ENCODE measurements around the gene PRAC2. TPM values are rescaled to one million over a fixed set of nuclear protein-coding genes. Genes with fewer than 3 reads are reported as not detected.

Gene PRAC2
- polyA plus RNA-seq, 3 donors, result not detected

DNA sequence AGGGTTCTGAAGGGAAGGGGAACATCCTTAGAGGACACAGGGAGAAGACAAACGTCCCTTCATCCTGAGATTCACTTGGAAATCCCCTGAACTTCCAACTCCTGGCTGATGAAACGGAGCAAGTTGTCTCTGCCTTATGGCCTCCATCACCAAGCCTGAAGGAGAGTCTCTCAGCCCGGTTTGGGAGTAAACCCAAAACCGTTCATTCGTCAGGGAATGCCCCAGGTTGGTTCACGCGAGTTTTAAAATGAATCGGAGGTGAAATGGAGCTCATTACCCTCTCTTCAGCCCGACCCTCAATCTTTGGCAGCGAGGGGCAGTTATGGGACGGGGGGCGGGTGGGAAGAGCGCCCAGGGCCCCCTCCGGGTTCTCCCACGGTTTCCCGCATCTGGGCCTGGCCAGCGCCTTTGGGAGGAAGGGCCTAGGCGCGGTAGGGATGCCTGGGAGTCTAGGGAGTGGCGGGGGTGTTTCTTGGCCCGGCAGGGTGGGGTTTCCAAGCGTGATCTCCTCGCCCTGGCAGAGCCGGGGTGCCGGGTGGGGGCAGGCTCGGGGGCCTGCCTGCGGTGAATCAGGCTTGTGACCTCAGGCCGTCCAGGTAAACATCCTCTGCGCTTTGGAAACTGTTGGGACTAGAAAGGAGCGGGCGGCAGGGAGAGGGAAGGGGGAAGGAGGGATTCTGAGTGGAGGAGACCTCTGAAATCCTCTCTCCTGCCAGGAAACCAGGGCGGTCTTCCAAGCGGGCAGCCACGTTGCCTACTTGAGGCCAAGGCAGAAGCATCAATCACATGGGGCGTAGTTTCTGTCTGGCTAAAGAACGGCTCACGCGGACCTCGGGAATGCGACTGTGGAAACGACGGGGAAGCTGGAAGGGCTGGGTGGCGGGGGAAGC is 29.7 kb downstream of the PRAC2 start:
- no peak for DNase-seq (ENCODE audit: low read depth in 3 of 3, low spot score in 2 of 3)

DNA sequence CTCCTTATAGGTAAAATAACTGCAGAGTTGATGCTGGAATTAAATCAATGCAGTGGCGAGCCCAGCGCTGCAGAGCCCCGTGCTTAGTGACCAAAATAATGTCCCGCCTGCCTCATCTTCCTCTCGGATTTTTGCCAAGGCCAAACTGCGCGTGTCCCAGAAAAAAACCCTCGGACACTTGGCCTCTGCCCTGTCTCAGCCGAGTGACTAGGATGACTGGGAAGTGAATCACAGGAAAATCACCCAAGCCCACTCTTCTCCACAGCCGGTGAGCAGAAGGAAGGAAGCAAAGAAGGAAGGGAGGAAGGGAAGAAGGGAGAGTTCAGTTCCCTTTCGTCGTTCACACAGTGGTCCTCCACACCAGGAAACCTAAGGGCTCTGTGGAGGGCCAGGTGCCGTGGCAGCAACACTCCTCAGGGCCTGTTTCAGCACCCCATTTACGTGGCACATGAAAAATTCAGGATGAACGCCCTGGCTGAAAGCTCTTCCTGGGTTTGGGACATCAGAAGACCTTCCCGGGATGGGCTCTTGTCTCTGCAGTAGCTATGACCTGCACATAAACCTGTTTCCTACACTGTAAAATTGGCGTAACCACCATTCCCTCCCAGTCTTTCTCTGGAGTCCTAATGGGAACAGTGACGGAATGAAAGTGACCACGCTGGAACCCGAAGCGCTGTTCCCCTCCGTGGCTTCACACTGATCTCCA is 31.0 kb downstream of the PRAC2 start:
- DNase-seq (ENCODE audit: low read depth in 3 of 3, low spot score in 2 of 3), result no peak

DNA sequence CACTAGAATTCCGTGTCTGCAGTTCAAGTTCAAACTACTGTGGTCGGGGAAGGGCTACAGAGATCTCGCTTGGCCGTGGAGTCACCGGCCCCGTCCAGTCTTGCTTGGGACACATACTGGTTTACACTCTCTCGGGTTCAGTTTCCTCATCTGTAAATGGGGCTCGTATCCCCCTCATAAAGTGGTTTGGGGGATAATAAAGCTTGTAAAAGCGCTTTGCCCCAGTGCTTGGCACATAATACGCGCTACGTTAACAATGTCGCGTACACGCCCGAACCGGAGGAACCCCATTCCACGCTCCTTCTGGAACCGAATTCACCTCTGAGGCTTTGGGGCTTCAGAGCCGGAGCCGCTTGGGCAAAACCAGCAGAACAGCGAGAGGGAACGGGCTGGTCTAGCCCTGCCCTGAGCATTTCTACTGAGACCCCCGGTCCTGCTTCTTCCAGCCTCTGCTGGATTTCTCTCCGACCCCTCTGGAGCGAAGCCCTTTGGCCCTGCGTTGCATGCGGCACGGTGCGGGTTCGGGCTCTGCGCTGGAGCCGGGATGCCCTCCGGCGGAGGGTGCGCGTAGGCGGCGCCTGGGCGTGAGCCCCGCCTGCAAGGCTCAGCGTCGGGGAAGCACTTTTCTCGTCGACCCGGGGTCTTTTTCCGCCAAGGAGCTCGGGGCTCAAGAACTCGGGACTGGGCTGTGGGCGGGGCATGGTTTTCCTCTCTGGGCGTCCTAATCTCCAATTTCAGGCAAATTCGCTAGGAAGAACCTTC is 31.7 kb downstream of the PRAC2 start:
- DNase-seq (ENCODE audit: low read depth in 3 of 3, low spot score in 2 of 3), result no peak

DNA sequence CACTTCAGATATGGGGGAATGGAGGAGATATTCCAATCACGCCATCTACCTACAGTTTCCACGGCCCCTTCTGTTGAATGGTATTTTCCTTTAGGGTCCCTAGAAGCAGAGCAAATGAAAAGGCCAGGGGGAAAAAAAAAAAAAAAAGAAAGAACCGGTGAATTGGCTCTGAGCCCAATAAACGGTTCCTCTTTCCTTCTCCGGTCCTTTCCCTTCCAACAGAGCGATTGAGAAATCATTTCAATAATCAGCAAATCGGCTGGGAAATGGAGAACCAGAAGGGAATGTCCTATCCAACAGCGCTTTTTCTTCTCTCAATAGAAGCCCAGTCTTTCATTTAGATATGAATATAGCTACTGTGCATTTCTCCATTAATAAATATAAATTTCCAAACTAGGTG is 32.4 kb downstream of the PRAC2 start:
- no peak for DNase-seq (ENCODE audit: low read depth in 3 of 3, low spot score in 2 of 3)

DNA sequence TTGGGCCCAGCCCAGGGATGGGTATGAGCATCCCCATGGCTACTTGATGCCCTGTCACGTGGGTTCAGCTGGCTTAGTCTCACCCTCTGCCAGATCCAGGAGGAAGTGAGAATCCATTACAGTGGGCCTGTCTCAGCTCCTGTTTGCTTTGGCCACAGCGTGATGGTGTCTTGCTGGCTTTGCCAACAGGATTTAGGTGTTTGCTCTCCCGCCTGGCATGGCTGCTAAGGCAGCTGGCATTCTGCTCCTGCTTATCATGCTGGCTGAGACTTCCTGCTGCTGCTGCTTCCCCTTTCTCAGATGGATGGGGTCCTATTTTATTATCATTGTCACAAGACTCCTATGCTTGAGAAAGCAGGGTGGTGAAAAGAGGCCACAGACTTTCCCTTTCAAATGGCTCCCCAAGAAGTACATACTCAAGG is 33.9 kb downstream of the PRAC2 start:
- DNase-seq (ENCODE audit: low read depth in 3 of 3, low spot score in 2 of 3), result no peak

DNA sequence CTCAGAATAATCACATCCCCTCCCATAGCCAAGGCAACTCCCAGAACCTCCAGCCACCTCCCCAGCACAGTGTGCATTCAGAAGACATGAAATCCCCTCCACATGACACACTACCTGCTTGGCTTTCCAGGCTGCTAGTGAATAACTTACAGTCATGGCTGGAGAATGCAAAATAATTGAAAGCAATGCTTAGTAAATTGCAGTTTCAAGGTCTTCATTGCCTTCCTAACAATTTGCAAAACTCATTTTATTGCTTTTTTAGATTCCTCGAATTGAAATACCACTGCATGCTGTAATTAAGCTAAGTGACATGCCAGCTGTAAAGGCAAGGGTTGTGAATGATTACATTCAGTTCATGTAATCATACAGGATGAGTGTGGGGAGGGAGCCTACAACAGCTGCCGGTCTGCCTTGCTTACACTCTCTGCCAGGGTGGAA is 34.6 kb downstream of the PRAC2 start:
- no peak for DNase-seq (ENCODE audit: low read depth in 3 of 3, low spot score in 2 of 3)

DNA sequence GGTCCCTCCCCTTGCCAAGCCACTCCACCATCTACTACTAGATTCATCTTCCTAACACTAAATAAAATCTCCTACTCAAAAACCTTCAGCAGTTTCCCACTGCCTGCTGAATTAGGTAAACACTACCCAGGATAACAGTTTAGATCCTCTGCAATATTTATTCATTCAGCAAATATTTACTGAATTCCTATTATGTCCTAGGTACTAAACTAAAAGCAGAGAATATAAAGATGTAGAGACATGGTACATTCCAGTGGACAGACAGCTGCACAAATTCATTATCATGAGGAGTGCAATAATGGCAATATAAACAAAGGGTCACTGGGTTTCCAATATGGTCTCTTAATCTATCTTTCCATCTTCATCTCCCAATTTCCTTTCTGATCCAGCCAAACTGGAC is 36.3 kb downstream of the PRAC2 start:
- no peak for DNase-seq (ENCODE audit: low read depth in 3 of 3, low spot score in 2 of 3)

DNA sequence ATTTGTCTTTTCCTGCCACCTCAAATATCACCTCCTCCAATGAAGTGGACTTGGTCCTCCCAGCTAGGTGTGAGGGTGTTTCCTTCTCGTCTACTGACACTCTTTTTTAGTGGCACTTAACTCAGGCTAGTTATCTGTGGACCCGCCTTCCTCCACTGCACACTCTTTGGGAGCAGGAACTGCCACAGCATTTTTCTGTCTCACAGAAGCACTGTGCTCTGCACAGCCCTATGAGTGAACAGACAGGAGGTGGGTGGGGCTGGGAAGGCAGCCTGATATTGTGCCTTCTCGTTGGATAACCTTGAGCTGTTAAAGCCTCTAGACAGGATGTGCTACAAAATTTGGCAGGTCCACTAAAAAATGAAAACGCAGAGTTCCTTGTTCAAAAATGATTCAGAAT is 37.4 kb downstream of the PRAC2 start:
- no peak for DNase-seq (ENCODE audit: low read depth in 3 of 3, low spot score in 2 of 3)

DNA sequence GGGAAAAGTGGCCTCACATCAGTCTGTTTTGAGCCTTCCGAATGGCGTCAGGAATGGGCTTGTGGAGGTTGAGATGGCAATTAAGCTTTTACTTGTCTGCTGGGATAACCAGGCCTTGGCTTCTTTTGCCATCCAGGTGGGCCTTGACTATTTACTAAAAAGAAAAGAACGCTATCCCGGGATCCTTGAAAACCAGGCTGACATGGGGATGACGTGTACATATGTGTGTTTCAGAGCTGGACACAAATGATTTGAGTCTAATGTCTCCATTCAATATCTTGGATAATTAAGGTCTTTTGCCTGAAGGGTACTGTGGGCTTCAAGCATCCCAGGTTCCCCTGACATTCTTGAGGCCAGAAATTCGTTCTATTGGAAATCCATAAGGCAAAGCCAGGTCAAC is 38.1 kb downstream of the PRAC2 start:
- no peak for DNase-seq (ENCODE audit: low read depth in 3 of 3, low spot score in 2 of 3)

DNA sequence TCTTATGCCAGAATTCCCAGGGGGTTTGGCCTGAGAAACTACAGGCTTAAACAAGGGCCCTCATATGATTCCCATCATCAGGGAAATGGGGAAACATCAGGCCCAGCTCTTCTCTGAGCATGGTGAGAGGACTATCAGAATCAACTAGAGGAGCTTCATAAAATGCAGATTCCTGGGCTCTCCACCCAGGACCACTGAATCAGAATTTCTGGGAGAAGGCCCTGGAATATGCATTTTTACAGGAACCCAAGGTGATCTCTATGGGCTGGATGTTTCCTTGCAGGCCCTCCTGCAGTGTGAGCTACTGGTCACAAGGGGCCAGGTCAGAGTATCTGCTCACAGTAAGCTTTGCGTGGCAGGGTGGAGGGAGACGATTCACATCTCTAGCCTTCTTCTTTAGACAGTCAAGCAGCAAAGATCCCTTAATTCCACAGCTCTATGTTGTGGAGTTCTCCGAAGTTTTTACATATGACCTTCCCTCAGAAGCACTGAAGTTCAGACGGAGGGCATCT is 44.3 kb downstream of the PRAC2 start:
- no peak for DNase-seq (ENCODE audit: low read depth in 3 of 3, low spot score in 2 of 3)

DNA sequence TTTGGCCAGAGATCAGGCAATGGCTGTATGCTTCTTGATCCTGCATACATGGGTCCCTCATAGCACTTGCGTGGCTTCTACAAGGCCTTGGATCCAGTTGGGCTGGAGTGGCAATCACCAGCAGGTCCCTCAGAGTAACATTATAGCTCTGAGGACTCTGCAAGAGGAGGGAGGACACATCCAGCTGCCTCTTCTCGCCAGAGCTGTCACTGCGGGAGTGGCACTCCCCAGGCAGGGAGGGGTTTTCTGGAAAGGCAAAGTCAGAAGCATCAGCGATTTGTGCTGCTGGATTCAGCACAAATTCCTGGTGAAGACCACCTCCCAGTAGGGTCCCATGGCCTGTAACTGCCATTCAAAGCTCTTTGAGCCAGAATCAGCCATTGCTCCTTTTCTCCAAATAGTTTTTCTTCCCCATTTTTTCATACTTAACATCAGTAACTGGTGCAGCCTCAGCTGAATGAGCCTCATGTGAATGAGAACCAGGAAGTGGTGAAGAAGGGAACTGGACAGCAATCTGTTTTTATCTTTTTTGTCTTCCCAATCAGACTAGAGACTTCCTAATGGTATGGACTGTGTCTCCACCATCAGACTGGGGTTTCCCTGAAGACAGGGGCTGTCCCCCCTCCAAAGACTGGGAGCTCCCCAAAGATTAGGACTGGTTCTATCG is 46.2 kb downstream of the PRAC2 start:
- no peak for DNase-seq (ENCODE audit: low read depth in 3 of 3, low spot score in 2 of 3)

DNA sequence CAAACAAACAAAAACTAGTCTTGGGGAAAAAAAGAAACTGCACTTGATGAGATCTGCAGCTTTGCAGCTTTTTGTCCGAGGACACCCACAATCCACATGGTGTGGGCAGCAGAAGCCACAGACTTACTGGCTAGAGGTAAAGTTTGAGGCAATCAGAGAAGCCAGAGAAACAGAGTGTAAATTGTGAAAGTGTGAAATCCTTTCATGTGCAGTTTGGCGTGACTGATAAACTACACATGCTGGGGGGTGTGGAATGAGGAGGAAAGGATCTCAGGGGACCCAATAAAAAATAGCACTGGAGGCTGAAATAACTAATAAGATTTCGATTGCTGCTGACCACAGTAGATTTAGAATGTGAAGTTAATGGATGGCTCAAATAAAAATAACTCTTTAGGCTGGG is 48.0 kb downstream of the PRAC2 start:
- no peak for DNase-seq (ENCODE audit: low read depth in 3 of 3, low spot score in 2 of 3)

DNA sequence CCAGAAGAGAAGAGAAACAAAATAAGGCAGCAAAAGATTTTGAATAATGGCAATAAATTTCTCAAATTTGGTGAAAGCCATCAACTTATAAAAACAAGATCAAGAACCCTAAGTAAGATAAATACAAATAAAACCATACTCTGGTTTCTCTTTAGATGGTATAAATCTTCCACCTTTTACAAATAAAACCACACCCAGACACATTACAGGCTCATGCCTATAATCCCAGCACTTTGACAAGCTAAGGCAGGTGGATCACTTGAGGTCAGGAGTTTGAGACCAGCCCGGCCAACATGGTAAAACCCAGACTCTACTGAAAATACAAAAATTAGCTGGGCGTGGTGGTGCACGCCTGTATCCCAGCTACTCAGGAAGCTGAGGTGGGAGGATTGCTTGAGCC is 50.3 kb downstream of the PRAC2 start:
- no peak for DNase-seq (ENCODE audit: low read depth in 3 of 3, low spot score in 2 of 3)

Other genes with a start within 250 kb of the PRAC2 start
- under 1 TPM; 0.17 to 0.35 (median 0.26) TPM for gene HOXB1, start 192.2 kb upstream of the PRAC2 start, polyA plus RNA-seq (ENCODE audit: insufficient read length in 3 of 3)
- gene HOXB2, start 178.1 kb upstream of the PRAC2 start, polyA plus RNA-seq (ENCODE audit: insufficient read length in 3 of 3), result 10 to 100 TPM; 38.2 to 49.0 (median 39.4) TPM
- gene HOXB4, start 144.8 kb upstream of the PRAC2 start, polyA plus RNA-seq (ENCODE audit: insufficient read length in 3 of 3), result 1 to 10 TPM; 6.8 to 9.6 (median 7.8) TPM
- 100 to 1,000 TPM; 105 to 150 (median 118) TPM for gene HOXB3, start 132.9 kb upstream of the PRAC2 start, polyA plus RNA-seq (ENCODE audit: insufficient read length in 3 of 3)
- gene HOXB5, start 129.4 kb upstream of the PRAC2 start, polyA plus RNA-seq (ENCODE audit: insufficient read length in 3 of 3), result 10 to 100 TPM; 20.4 to 27.5 (median 20.8) TPM
- gene HOXB6, start 118.2 kb upstream of the PRAC2 start, polyA plus RNA-seq (ENCODE audit: insufficient read length in 3 of 3), result 10 to 100 TPM; 69.6 to 81.4 (median 72.6) TPM
- gene HOXB7, start 112.2 kb upstream of the PRAC2 start, polyA plus RNA-seq (ENCODE audit: insufficient read length in 3 of 3), result 10 to 100 TPM; 44.7 to 50.2 (median 48.7) TPM
- 10 to 100 TPM; 38.8 to 40.6 (median 39.7) TPM for gene HOXB8, start 107.9 kb upstream of the PRAC2 start, polyA plus RNA-seq (ENCODE audit: insufficient read length in 3 of 3)
- gene HOXB9, start 96.8 kb upstream of the PRAC2 start, polyA plus RNA-seq (ENCODE audit: insufficient read length in 3 of 3), result 10 to 100 TPM; 51.5 to 70.6 (median 68.4) TPM
- not detected for gene PRAC1, start 667 bp upstream of the PRAC2 start, polyA plus RNA-seq (ENCODE audit: insufficient read length in 3 of 3)
- gene HOXB13, start 5.6 kb downstream of the PRAC2 start, polyA plus RNA-seq (ENCODE audit: insufficient read length in 3 of 3), result not detected
- under 1 TPM; 0.14 to 0.64 (median 0.40) TPM for gene TTLL6, start 94.0 kb downstream of the PRAC2 start, polyA plus RNA-seq (ENCODE audit: insufficient read length in 3 of 3)
- 10 to 100 TPM; 88.9 to 97.6 (median 91.8) TPM for gene CALCOCO2, start 107.8 kb downstream of the PRAC2 start, polyA plus RNA-seq (ENCODE audit: insufficient read length in 3 of 3)
- gene ATP5MC1, start 169.6 kb downstream of the PRAC2 start, polyA plus RNA-seq (ENCODE audit: insufficient read length in 3 of 3), result 100 to 1,000 TPM; 158 to 162 (median 160) TPM
- 10 to 100 TPM; 91.6 to 99.2 (median 97.7) TPM for gene UBE2Z, start 185.2 kb downstream of the PRAC2 start, polyA plus RNA-seq (ENCODE audit: insufficient read length in 3 of 3)
- 100 to 1,000 TPM in 2 of 3 donors, 10 to 100 TPM in 1; 86.2 to 107 (median 101) TPM for gene SNF8, start 221.7 kb downstream of the PRAC2 start, polyA plus RNA-seq (ENCODE audit: insufficient read length in 3 of 3)
- gene GIP, start 245.4 kb downstream of the PRAC2 start, polyA plus RNA-seq (ENCODE audit: insufficient read length in 3 of 3), result not detected